Amniotic epithelial cell (primary cell): ENCODE results near the gene WDR4.
"Not testable (repeated sequence)": the region's sequence is repeated elsewhere in the genome, so short reads cannot be mapped to it uniquely, and the experiment has no call there.

Source experiments
- DNase-seq: peaks from one replicate; pipeline ENCODE4 v3.0.0-alpha.2; 2010; ENCODE audit warnings: low read depth

The WDR4 gene

GRCh38 chr21:42815217-42815616 is 64.1 kb downstream of the WDR4 start:
- no peak for DNase-seq

GRCh38 chr21:42812528-42813241 is 66.7 kb downstream of the WDR4 start:
- not testable (repeated sequence) for DNase-seq

GRCh38 chr21:42811960-42812359 is 67.4 kb downstream of the WDR4 start:
- DNase-seq, result no peak

- DNase-seq, result no peak
These were observed 69.5 kb downstream of the WDR4 start for GRCh38 chr21:42809577-42810475.

- DNase-seq, result no peak
These were observed 70.2 kb downstream of the WDR4 start for GRCh38 chr21:42809171-42809570.

- no peak for DNase-seq
These were observed 71.3 kb downstream of the WDR4 start for GRCh38 chr21:42807938-42808613.

- not testable (repeated sequence) for DNase-seq
These were observed 71.9 kb downstream of the WDR4 start for GRCh38 chr21:42807293-42807895.

GRCh38 chr21:42806509-42807140 is 72.7 kb downstream of the WDR4 start:
- no peak for DNase-seq

GRCh38 chr21:42801616-42802015 is 77.7 kb downstream of the WDR4 start:
- not testable (repeated sequence) for DNase-seq

GRCh38 chr21:42799948-42800347 is 79.4 kb downstream of the WDR4 start:
- no peak for DNase-seq

GRCh38 chr21:42799516-42799915 is 79.8 kb downstream of the WDR4 start:
- no peak for DNase-seq
